Right renal pelvis (tissue), 4 donors: ENCODE results near the gene KIFC3. TPM values are rescaled to one million over a fixed set of nuclear protein-coding genes. Genes with fewer than 3 reads are reported as not detected.
"Not testable (repeated sequence)": the region's sequence is repeated elsewhere in the genome, so short reads cannot be mapped to it uniquely, and the experiment has no call there.

Experiments
- DNase-seq, 4 donors: peaks; one replicate each; pipeline ENCODE4 v3.0.0-alpha.2; 2013; ENCODE audit warnings: low read depth in 4 of 4, low spot score in 3 of 4, missing footprints in 1 of 4
- polyA plus RNA-seq, 4 donors: library from polyadenylated mRNA; unstranded; fragments of 120-200 nt; gene quantifications; one replicate each; pipeline ENCODE4 v1.2.1, GENCODE V29; 2013; ENCODE audit not compliant: insufficient read length in 4 of 4

Gene KIFC3
- polyA plus RNA-seq, 4 donors = 48.6 to 67.8 (median 50.9) TPM

DNA sequence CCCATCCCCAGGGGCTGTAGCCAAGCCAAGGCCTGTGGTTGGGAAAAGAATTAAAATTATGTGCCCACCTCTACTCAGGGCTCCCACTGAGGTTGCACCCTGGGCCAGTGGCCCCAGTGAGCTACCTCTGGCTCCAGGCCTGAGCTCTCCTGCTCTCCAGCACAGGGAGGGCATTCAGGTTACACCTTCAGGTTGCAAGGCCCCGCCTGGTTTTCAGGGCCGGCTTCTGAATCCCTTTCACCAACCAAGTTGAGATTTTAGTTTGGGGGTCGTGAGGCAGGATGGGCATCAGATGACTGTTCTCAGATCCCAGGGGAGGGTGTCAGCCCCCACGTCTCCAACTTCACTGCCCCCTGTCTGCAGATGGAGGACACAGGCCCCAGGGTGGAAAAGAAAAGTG, 74.7 kb downstream of the KIFC3 start:
- DNase-seq = no peak

DNA sequence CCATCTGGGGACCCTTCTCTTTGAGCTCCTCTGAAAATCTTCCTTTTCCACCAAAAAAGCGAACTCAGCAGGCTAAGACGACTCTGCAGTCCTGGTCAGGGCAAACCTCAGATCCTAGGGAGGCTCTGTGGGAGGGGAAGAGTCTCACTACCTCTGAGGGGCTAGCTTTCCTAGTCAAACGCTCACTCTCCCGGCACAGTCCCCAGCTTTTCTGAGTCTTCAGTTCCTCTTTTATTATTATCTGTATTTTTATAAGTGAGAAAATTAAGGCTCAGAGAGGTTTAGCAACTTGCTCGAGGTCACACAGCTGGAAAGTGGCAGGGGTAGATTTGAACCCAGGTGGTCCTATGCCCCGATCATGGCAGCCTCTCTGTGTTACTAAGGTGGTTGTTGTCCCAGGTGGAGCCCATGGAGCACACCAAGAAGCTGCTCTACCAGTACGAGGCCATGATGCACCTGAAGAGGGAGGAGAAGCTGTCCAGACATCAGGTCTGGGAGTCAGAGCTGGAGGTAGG, 75.8 kb downstream of the KIFC3 start:
- DNase-seq = no peak

- no peak for DNase-seq
These were observed 76.3 kb downstream of the KIFC3 start for GRCh38 chr16:57725976-57726375.

- DNase-seq = no peak
These were observed 76.7 kb downstream of the KIFC3 start for GRCh38 chr16:57725554-57725953.

DNA sequence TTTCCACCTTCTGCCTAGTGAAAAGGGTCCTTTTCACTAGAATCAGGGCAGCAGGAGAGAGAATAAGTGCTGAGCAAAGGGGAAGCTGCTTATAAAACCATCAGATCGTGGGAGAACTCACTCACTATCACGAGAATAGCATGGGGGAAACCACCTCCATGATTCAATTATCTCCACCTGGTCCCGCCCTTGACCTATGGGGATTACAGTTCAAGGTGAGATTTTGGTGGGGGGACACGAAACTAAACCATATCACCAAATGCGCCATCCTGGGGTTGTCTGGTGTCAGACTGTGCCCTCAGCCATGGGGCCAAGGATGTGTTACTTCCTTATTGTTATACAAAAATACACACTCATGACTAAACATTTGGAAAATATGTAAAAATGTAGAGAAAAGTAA, 77.1 kb downstream of the KIFC3 start:
- no peak for DNase-seq

GRCh38 chr16:57724531-57724930, 77.8 kb downstream of the KIFC3 start:
- no peak for DNase-seq

GRCh38 chr16:57723170-57723569, 79.1 kb downstream of the KIFC3 start:
- no peak for DNase-seq

- DNase-seq = no peak
These were observed 79.6 kb downstream of the KIFC3 start for GRCh38 chr16:57722651-57723050.

DNA sequence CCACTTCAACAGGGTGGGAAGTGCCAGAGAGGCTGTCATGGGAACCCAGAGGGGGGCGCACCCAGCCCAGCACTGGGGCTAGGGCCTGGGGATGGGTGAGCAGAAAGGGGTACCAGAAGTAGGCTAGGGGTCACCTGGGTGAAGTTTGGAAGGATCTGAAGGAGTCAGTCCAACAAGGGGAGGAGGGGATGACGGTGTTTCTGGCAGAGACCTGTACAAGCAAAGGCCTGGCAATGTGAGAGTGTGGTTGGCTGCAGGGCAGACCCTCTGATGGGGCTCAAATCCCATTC, 80.1 kb downstream of the KIFC3 start:
- no peak for DNase-seq

DNA sequence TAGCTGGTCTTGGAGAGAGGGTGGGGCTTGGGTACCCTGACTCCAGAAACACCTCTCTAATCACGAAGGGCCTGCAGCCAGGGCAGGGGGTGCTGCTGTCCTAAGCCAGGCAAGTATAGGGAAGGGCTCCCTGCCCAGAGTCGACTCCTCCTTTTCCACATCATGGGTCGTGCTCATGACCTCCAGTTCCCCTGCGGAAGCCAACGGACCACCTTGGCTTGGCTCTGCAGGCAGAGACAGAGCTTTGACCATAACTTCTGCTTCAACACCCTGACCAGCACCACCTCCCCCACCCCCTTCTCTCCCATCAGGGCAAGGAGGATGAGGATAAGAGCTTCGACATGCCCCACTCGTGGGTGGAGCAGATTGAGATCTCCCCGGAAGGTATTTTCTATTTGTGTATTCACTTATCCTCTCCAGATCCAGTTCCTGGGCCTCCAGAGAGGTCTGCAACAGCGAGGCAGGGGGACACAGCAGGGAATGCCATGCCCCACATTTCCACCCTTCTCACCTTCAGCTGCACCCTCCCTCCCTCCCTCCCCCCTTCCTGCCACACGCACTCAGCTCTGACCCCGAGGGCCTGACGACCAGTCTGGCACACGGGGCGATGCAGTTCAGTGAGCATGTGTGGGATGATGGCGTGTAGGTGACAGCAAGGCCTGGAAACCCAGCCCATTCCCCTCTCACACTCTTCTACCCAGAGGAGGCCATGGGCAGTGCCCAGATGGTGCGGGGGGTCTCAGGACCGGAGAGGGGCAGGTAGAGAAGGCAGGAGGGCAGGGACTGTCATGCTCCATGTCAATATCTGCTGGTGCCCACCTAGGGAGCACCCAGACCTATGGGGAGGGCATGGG, 80.7 kb downstream of the KIFC3 start:
- no peak for DNase-seq

DNA sequence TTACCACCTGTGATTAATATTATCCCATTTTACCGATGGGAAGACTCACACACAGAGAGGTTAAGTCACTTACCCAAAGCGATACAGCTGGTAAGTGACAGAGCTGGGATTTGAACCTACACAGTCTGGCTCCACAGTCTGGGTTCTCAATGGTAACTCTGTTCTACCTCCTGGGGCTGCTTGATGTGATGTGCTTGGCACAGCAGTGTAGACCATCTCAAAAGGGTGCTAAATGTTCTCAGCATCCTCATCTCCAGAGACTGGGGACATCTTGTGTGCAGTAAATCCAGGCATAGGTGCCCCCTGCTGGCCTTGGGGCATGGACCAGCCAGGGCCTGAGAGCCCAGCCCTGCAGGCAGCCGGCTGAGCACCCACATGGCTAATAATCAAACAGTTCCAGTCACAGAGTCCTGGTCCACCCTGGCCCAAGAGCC, 82.1 kb downstream of the KIFC3 start:
- no peak for DNase-seq

DNA sequence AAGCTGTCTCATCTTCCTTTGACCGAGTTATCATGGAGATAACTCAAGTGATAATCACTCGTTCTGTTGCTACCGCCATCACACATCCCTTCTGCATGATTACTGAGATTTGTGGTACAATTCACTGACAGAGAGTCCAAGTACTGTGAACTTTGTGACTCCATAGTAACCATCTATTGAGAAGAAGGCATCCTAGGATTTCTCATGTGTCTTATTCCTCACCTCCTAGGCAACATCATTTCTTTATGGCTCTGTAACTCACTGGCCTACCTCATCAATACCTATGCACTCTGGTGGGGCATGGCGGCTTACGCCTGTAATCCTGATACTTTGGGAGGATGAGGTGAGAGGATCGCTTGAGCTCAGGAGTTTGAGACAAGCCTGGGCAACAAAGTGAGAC, 88.2 kb downstream of the KIFC3 start:
- DNase-seq = no peak

DNA sequence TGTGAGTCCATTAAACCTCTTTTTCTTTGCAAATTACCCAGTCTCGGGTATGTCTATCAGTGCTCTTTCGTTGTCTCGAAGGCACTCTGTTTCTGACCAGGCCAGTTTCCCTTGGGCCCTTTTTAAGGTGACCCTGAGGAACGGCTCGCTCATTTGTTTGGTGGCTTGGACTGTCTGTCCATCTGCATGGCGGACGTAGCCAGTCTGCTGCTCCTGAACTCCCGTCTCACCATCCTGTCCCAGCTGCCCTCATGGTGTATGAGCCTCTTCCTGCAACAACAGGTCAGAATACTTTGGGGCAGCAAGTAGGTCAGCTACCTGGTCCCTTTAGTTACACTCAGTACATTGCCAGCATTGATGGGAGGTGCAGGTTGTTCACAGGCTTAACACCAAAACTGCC, 88.7 kb downstream of the KIFC3 start:
- DNase-seq = no peak

- DNase-seq = not testable (repeated sequence)
These were observed 89.7 kb downstream of the KIFC3 start for GRCh38 chr16:57712569-57712968.

- no peak for DNase-seq
These were observed 90.3 kb downstream of the KIFC3 start for GRCh38 chr16:57711993-57712392.

DNA sequence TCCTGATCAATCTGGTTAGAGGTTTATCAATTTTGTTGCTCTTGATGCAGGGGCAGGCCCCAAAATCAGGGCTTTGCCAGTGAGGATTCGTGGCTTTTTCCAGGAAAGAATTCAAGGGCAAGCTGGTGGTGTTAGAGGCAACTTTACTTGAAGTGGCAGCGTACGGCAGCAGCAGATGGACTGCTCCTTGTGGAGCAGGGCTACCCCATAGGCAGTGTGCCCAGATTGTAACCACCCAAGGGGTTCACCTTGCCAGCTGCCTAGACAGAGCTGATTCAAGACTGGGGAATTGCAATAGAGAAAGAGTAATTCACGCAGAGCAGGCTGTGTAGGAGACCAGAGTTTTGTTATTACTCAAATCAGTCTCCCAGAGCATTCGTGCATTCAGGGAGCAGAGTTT, 90.9 kb downstream of the KIFC3 start:
- DNase-seq = no peak

DNA sequence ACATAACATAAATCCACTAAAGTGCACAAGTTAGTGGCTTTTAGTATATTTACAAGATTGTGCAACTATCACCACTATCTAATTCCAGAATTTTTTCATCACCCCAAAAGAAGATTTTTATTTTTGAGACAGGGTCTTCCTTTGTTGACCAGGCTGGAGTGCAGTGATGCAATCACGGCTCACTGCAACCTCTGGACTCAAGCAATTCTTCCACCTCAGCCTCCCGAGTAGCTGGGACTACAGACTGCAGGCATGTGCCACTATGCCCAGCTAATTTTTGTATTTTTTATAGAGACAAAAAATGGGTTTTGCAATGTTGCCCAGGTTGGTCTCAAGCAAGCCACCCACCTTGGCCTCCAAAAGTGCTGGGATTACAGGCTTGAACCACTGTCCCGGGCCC, 92.6 kb downstream of the KIFC3 start:
- no peak for DNase-seq

Other genes with a start within 250 kb of the KIFC3 start
- gene ADGRG1, start 173.9 kb downstream of the KIFC3 start, polyA plus RNA-seq = 10 to 100 TPM; 83.3 to 89.7 (median 84.5) TPM
- under 1 TPM in 3 of 4 donors, not detected in 1; 0.10 to 0.36 (median 0.21) TPM for gene ADGRG3, start 134.2 kb downstream of the KIFC3 start, polyA plus RNA-seq
- gene DRC7, start 107.7 kb downstream of the KIFC3 start, polyA plus RNA-seq = 1 to 10 TPM; 2.1 to 3.0 (median 2.9) TPM
- 10 to 100 TPM; 17.5 to 24.4 (median 20.7) TPM for gene KATNB1, start 66.7 kb downstream of the KIFC3 start, polyA plus RNA-seq
- under 1 TPM; 0.03 to 0.27 (median 0.11) TPM for gene CNGB1, start 168.6 kb upstream of the KIFC3 start, polyA plus RNA-seq
- 10 to 100 TPM; 10.4 to 12.3 (median 11.4) TPM for gene ZNF319, start 198.2 kb upstream of the KIFC3 start, polyA plus RNA-seq
- gene USB1, start 198.9 kb upstream of the KIFC3 start, polyA plus RNA-seq = 10 to 100 TPM; 22.2 to 25.2 (median 24.1) TPM
- gene MMP15, start 223.3 kb upstream of the KIFC3 start, polyA plus RNA-seq = 10 to 100 TPM; 13.7 to 22.2 (median 14.4) TPM